ENCODE measurements around the gene PRR22. TPM values are rescaled to one million over a fixed set of nuclear protein-coding genes. Genes with fewer than 3 reads are reported as not detected.
A peak's percentile ranks its signal among the peaks of the same experiment; 100 is the strongest.

Gene PRR22
- total RNA-seq, 2 experiments from 2014 or later: 2.1 to 6.0 TPM

DNA sequence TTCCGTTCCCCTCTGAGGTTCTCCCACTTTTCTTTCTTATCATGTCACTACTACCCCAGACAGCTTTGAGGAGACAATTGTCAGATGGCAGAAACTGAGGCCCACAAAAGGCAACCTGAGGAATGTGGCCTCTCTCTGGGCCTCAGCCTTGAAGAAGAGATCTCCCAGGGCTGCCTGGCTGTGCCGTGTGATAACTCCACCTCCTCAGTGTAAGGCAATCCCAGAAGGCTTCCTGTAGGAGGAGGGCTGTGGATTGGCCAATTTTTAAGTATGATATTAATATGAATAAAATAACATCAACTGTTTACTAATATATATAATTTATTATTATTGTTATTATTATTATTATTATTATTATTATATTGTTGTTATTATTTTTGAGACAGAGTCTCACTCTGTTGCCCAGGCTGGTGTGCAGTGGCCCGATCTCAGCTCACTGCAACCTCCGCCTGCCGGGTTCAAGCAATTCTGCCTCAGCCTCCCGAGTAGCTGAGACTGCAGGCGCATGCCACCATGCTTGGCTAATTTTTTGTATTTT lies 10.9 kb upstream of the PRR22 start:
- peaks cover under 1% of the 10 kb centered on the region for H3K36me3 Mint-ChIP-seq
- H3K4me1 Mint-ChIP-seq: peaks cover 4% of the 10 kb centered on the region
- ATAC-seq: no peak
- no peak overlapping the region for H3K4me3 Mint-ChIP-seq
- DNase-seq: no peak
- CTCF ChIA-PET: interaction anchor here (3.2 to 8.0 kb wide), 2 partner anchors 9 to 106 kb away, joined by 15 to 62 read pairs; partner anchors contain the start of genes NRTN and RPL36
- H3K27me3 Mint-ChIP-seq: peaks cover 7% of the 10 kb centered on the region
- H3K27ac Mint-ChIP-seq: no peak overlapping the region
- H3K9me3 Mint-ChIP-seq (ENCODE audit: low read depth): no peaks in the 10 kb centered on the region

DNA sequence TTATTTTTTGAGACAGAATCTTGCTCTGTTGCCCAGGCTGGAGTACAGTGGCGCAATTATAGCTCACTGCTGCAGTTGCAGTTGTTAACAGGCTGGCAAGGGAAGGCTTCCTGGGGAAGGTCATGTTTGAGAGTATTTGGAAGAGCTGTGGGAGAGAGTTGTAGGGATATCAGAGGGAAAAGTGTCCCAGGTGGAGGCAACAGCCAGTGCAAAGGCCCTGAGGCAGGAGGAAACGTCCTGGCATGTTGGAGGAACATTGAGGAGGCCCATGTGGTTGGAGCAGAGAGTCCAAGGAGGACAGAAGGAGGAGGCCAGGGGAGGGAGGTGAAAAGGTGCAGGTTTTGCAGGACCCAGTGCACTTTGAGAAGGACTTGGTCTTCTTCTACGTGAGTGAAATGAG lies 8.6 kb upstream of the PRR22 start:
- H3K27ac Mint-ChIP-seq: no peak overlapping the region
- CTCF ChIA-PET: interaction anchor here (0.7 to 8.0 kb wide), 6 partner anchors 8 to 245 kb away, joined by 3 to 62 read pairs (median 6); partner anchors contain the start of genes NRTN, PRR22 and RPL36
- H3K4me3 Mint-ChIP-seq: no peak overlapping the region
- H3K9me3 Mint-ChIP-seq (ENCODE audit: low read depth): no peaks in the 10 kb centered on the region
- H3K27me3 Mint-ChIP-seq: no peaks in the 10 kb centered on the region
- DNase-seq: no peak
- H3K36me3 Mint-ChIP-seq: peaks cover 14% of the 10 kb centered on the region
- no peak for ATAC-seq
- peaks cover 12% of the 10 kb centered on the region for H3K4me1 Mint-ChIP-seq

DNA sequence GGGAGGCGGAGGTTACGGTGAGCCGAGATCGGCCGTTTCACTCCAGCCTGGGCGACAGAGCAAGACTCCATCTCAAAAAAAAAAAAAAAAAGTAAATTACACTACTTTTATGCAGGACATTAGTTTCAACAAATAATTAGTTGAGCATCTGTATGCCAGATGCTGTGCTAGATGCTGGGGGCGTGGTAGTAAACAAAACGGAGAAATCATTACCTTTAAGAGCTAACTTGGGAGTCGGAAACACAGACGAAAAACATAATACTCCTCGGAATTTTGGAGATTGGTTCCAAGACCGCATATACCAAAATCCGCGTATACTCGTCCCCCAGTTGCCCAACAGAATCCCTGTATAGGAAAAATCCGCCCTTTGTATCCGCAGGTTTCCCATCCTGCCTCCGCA lies 7.7 kb upstream of the PRR22 start:
- H3K4me3 Mint-ChIP-seq: no peak overlapping the region
- H3K36me3 Mint-ChIP-seq: peaks cover 17% of the 10 kb centered on the region
- peaks cover 12% of the 10 kb centered on the region for H3K4me1 Mint-ChIP-seq
- no peak overlapping the region for H3K27ac Mint-ChIP-seq
- H3K27me3 Mint-ChIP-seq: no peaks in the 10 kb centered on the region
- CTCF ChIA-PET: interaction anchor here (1.1 to 8.0 kb wide), 3 partner anchors 12 to 71 kb away, joined by 3 to 62 read pairs (median 4); partner anchors contain the start of gene NRTN
- H3K9me3 Mint-ChIP-seq (ENCODE audit: low read depth): no peaks in the 10 kb centered on the region
- ATAC-seq (no peak), DNase-seq (no peak)

DNA sequence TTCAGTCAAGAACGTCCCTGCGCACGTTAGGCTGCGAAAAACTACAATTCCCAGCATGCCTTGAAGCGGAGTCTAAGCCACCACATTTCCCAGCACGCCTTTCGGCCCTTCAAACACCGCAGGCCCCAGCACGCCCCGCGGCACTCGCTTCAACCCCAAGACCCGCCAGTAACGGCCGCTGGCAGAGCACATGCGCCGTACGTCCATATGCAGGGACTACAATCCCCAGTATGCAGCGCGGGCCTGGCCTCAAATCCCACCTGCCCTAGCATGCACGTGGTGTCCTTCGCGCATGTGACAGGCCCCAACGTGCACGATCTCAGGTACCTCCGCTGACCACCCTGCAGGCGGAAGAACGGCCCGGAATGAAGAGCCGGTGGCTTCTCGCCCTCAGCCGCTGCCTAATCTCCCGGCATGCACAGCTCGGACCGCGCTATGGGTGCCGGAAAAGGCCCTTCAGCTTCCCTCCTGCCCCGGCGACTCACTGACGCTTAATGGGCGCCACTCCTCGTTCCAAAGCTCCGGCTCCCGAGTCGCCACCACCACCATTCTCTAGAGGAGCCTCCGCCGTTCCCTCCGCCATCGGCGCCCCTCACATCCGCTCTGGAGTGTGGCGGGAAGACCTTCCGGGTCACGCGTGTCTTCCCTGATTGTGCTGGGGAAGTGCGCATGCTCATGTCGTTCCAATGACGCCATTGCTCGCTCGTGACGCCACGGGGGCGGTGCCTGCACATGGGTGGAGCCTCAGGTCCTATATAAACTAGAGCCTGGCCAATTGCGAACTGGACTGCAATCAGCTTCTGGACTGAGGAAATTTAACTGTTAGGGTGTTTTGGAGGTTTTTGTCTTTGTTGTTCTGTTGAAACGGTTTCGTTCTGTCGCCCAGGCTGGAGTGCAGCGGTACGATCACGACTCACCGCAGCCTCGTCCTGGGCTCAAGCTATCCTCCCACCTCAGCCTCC lies 6.3 kb upstream of the PRR22 start, which contains the start of gene DUS3L:
DUS3L (minus strand) TSS at position 605 of the 962 bp plus-strand sequence; CDS start at position 583, 22 bp downstream.
- ATAC-seq (peak; percentile 94), DNase-seq (peak; percentile 99)
- CTCF ChIA-PET: interaction anchor here (0.6 to 8.0 kb wide), 10 partner anchors 9 to 566 kb away, joined by 3 to 62 read pairs (median 4); partner anchors contain the start of genes CATSPERD, LONP1, NDUFA11 and NRTN
- Mint-ChIP-seq H3K27ac (peak within 1 kb of the TSS; percentile 99), H3K9me3 (ENCODE audit: low read depth) (no peaks in the 10 kb centered on the region), H3K4me1 (peaks cover 12% of the 10 kb centered on the region), H3K4me3 (peak within 1 kb of the TSS; percentile 89), H3K36me3 (peaks cover 27% of the 10 kb centered on the region), H3K27me3 (no peaks in the 10 kb centered on the region)

DNA sequence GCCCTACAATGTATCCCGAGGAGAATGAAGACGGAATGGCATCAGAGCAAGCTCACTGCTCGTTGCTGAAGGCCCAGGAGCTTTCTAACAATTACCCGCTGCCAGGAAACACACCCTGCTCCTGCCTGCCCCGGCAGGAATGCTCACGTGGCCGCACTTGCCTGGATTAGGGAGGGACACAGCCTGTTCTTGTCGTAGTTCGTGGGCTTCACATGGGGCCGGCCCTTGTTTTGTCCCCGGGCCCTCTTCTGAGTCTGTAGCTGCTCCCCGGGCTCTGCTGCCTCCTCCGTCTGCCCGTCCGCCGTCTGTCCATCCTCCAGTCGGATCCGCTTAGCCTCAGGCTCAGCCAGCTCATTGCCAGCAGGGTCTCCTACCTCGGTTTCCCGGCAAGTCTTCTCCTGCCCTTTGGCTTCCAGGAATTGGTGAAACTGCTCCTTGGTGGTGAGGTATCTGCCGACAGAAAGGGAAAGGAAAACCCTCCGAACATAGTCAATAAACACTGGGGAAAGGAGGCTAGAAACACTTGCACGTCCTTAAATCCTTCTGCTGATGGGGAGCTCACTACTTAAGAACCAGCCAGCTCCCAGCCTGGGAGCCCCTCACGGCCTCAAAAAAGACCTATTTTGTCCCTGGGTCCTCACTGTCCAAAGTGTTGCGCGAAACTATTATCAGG lies 5.5 kb upstream of the PRR22 start:
- CTCF ChIA-PET: interaction anchor here (0.6 to 8.0 kb wide), 6 partner anchors 10 to 567 kb away, joined by 3 to 62 read pairs (median 4); partner anchors contain the start of genes CATSPERD, LONP1, NDUFA11 and NRTN
- no peak for ATAC-seq
- Mint-ChIP-seq H3K27ac (peak overlapping the region; percentile 99), H3K4me3 (peak overlapping the region; percentile 89), H3K9me3 (ENCODE audit: low read depth) (no peaks in the 10 kb centered on the region), H3K27me3 (no peaks in the 10 kb centered on the region), H3K36me3 (peaks cover 28% of the 10 kb centered on the region), H3K4me1 (peaks cover 12% of the 10 kb centered on the region)
- DNase-seq: no peak

DNA sequence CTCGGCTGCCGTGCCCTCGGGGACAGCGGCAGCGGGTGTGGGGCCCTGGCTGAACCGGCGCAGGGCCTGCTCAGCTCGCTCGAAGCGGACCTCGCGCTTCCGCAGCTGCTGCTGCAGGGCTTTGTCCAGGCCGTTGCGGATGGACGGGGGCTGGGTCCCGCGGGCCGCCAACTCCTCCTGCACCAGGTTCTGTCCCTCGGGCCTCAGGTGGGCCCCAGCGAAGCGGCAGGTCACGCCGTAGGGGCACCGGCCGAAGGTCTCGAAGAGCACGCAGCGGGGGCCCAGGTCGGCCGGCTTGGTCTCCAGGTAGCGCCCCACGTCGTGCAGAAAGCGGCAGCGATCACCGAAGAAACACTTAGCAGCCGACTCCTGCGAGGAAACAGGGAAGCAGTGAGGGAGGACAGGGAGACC lies 4.8 kb upstream of the PRR22 start:
- no peaks in the 10 kb centered on the region for H3K9me3 Mint-ChIP-seq (ENCODE audit: low read depth)
- ATAC-seq (no peak), DNase-seq (no peak)
- H3K36me3 Mint-ChIP-seq: peaks cover 28% of the 10 kb centered on the region
- H3K4me1 Mint-ChIP-seq: peaks cover 12% of the 10 kb centered on the region
- H3K4me3 Mint-ChIP-seq: peak overlapping the region; percentile 89
- CTCF ChIA-PET: interaction anchor here (8.0 kb wide), 1 partner anchor 15 kb away, joined by 62 read pairs; the partner anchor contains the start of gene NRTN
- H3K27ac Mint-ChIP-seq: no peak overlapping the region
- no peaks in the 10 kb centered on the region for H3K27me3 Mint-ChIP-seq

DNA sequence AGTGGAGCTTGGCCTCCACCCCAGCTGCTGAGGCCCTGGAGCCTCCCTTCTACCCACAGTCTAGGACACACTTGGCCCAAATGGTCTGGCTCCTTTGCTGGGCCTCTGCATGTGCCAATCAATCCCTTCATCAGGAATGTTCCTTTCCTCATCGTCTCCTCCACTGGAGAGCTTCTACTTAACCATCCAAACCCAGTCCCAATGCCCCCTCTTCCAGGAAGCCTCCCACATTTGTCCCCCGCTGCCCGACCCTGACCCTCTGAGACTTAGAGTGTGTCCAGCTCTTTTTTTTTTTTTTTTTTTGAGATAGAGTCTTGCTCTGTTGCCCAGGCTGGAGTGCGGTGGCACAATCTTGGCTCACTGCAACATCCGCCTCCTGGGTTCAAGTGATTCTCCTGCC lies 3.9 kb upstream of the PRR22 start:
- Mint-ChIP-seq H3K36me3 (peaks cover 28% of the 10 kb centered on the region), H3K4me3 (no peak overlapping the region), H3K27me3 (no peaks in the 10 kb centered on the region), H3K27ac (no peak overlapping the region), H3K9me3 (ENCODE audit: low read depth) (no peaks in the 10 kb centered on the region), H3K4me1 (peaks cover 12% of the 10 kb centered on the region)
- DNase-seq (no peak), ATAC-seq (no peak)
- CTCF ChIA-PET: interaction anchor here (0.6 kb wide), 1 partner anchor 585 kb away, joined by 3 read pairs; no protein-coding TSS in a partner anchor

DNA sequence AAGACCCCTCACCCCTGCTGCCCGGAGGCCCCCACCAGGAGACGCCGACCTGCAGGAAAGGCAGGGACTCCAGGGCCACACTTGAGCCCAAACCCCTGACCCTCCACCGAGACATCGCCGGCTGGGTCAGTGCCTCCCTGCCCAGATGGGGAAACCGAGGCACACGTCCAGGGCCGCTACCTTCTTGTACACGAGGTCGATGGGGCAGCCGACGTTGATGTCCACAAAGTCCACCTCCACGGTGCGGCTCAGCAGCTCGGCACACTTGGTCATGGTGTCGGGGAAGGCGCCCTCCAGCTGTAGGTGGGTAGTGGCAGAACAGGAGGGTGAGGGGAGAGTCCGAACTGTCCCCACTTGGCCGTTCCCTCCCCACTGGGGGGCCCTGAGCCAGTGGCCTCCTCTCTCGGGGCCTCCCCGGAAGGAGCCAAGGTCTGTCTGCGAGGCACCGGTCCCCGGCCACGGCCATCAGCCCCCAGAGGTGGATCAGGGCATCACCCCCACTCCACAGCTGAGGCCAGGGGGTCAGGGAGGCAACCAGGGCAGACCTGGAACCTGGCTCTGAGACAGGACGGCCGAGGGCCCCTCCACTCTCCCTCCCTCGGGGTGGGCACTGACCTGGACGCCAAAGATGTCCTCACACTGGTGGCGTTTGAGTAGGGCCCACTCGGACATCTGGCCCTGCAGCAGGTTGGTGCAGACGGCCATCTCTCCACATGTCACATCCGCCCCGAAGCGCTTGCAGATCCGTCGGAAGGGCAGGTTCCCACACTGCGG lies 3.0 kb upstream of the PRR22 start:
- H3K36me3 Mint-ChIP-seq: peaks cover 28% of the 10 kb centered on the region
- CTCF ChIA-PET: no interaction called here
- no peak overlapping the region for H3K27ac Mint-ChIP-seq

DNA sequence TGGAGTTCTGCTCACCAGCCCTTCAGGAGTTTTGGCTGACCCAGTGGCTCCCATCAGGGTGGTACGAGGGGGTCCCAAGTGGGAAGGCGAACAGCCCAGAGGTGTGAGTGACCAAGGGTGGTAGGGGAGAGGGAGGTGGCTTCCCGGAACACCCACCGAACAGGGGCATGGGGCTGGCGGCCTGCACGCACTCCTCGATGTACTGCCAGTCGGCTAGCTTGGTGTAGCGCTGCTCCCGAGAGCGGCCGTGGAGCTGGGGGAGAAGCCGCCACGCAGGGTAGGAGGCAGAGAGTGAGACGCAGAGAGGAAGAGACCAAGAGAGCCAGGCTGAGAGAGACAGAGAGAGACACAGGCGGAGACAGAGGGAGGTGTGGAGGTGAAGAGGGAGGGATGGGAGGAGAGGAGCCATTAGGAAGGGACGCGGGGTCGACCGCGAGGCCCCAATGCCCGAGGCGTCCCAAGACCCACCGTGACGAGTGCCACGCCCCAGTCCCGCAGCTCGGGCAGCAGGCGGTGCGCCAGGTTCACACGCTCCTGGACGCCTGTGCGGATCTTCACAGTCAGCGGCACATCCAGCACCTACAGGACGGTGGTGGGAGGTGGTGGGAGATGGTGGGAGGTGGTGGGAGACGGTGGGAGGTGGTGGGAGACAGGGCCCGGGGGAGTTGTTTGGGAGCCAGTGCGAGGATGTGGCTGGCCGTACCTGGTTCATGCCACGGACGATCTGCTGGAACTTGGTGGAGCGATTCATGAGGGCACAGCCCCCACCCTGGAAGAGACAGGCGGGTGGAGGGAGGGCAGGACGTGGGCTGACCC lies 2.3 kb upstream of the PRR22 start:
- Mint-ChIP-seq H3K4me3 (no peak overlapping the region), H3K27ac (no peak overlapping the region), H3K36me3 (peaks cover 28% of the 10 kb centered on the region), H3K4me1 (peaks cover 12% of the 10 kb centered on the region), H3K9me3 (ENCODE audit: low read depth) (no peaks in the 10 kb centered on the region), H3K27me3 (no peaks in the 10 kb centered on the region)
- ATAC-seq (no peak), DNase-seq (no peak)
- CTCF ChIA-PET: no interaction called here

More for the DNA sequence above, 3.0 kb upstream of the PRR22 start:
- H3K4me1 Mint-ChIP-seq: peaks cover 12% of the 10 kb centered on the region
- no peak overlapping the region for H3K4me3 Mint-ChIP-seq
- no peaks in the 10 kb centered on the region for H3K27me3 Mint-ChIP-seq
- DNase-seq (no peak), ATAC-seq (no peak)
- no peaks in the 10 kb centered on the region for H3K9me3 Mint-ChIP-seq (ENCODE audit: low read depth)

DNA sequence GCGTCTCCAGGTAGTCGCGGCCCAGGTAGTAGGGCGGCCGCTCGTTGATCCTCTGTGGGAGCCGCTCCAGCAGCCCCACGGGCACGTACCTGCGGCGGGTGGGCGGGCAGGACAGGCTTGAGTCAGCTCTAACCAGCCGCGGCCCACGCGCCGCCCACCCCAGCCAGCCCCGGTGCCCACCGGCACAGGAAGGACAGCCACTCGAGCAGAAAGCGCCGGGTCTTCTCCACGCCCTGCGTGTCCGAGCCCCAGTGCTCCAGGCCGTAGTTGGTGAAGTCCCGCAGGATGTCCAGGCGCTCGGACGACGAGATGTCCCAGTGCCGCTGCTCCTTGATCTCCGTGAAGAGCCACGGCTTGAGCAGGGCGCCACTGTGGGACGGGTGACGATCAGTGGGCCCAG lies 877 bp upstream of the PRR22 start:
- Mint-ChIP-seq H3K4me3 (no peak overlapping the region), H3K27me3 (no peaks in the 10 kb centered on the region), H3K4me1 (peaks cover 8% of the 10 kb centered on the region), H3K36me3 (peaks cover 28% of the 10 kb centered on the region), H3K27ac (no peak overlapping the region), H3K9me3 (ENCODE audit: low read depth) (no peaks in the 10 kb centered on the region)
- CTCF ChIA-PET: interaction anchor here (1.5 kb wide), 1 partner anchor 8 kb away, joined by 3 read pairs; no protein-coding TSS in a partner anchor
- ATAC-seq: no peak
- DNase-seq: no peak

DNA sequence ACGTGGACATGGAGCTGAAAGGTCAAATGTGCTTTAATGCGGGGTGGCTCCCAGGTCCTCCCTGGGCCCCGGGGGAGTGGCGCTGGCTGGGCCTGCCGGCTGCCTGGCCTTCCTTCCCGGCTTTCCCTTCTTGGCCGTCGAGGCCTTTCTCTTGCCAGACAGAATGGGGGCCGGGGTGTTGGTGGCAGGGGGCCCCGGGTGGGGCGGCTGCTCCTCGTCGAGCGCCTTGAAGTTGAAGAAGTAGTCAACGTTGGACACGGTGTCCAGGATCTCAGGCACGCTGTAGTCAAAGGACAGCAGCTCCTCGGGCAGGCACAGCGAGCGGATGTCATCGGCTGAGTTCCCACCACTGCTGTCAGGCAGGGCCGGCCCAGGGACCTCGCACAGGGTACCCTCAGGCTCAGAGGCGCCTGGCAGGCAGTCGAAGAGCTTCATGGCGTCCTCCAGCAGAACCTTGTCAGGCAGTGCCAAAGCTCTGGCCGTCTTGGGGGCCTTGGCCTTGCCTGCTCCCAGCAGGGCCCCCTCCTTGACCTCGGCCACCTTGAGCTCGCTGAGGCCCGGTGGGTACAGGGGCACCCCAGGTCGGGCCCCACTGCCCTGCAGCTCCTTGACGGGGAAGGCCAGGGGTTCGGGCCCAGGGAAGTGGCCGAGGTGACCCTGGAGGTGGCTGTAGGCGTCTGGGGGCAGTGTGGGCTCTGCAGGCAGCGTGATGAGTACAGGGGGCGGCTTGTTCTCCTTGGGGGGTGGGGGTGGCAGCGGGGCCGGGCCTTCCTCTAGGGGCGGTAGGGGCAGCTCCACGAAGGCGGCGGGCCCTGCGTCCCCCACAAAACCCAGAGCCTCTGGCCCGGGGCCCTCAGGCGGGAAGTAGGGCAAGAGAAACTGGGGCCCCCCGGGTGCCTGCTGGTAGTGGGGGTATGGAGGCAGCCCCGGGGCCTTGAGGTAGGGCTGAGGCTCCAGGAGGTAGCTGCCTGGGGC lies 1.3 kb downstream of the PRR22 start:
- DNase-seq: no peak
- H3K9me3 Mint-ChIP-seq (ENCODE audit: low read depth): no peaks in the 10 kb centered on the region
- CTCF ChIA-PET: interaction anchor here (0.9 kb wide), 1 partner anchor 21 kb away, joined by 3 read pairs; no protein-coding TSS in a partner anchor
- no peak overlapping the region for H3K4me3 Mint-ChIP-seq
- no peak overlapping the region for H3K27ac Mint-ChIP-seq
- ATAC-seq: no peak
- peaks cover 15% of the 10 kb centered on the region for H3K36me3 Mint-ChIP-seq
- no peaks in the 10 kb centered on the region for H3K27me3 Mint-ChIP-seq
- H3K4me1 Mint-ChIP-seq: no peaks in the 10 kb centered on the region

Data from activated CD8-positive, alpha-beta memory T cell treated with anti-CD3 and anti-CD28 coated beads, Interleukin-2, amount 10 ng/mL, durations not matched to agents 7 days and 5 days (primary cell).